Raji (cell line): ENCODE results near the gene PAPOLA.

Experiments
- POLR2A ChIP-seq: IDR thresholded peaks from 2 replicates; pipeline ENCODE4 v1.6.1; 2011; ENCODE audit warnings: low read depth, low read length, control low read depth; ENCODE audit not compliant: insufficient read depth

The PAPOLA gene

GRCh38 chr14:96614481-96614881 is 112.3 kb downstream of the PAPOLA start:
- no peak for TF ChIP-seq POLR2A

GRCh38 chr14:96616161-96616721 is 114.1 kb downstream of the PAPOLA start:
- no peak for TF ChIP-seq POLR2A
